Measurements from ENCODE around the gene IFT57.

- TF ChIP-seq NFIC (IDR thresholded peaks at IDR 0.05) (no peak), MAX (IDR thresholded peaks at IDR 0.05) (no peak)
Observed at GRCh38 chr3:108122276-108122675, 99.9 kb downstream of the IFT57 start.

Data from Ishikawa (cell line).